GM12865 (cell line): ENCODE data around the gene WDR70.
A peak's percentile ranks its signal among the peaks of the same experiment; 100 is the strongest.

Experiments used
- DNase-seq: peaks from one replicate; pipeline ENCODE4 v3.0.0; 2010; ENCODE audit warnings: low read depth
- H3K4me3 ChIP-seq: 2 replicates; pipeline ENCODE4 v1.5.1; 2011; ENCODE audit warnings: mild to moderate bottlenecking, low read depth, low read length, control low read depth
- CTCF ChIP-seq: IDR thresholded peaks from 2 replicates; pipeline ENCODE4 v1.5.1; 2011; ENCODE audit warnings: low read length, control low read depth, low read depth, inconsistent platforms; ENCODE audit not compliant: insufficient read depth; ENCODE audit errors: missing control alignments

The WDR70 gene

GRCh38 chr5:37717613-37718431 is 338.7 kb downstream of the WDR70 start:
- no peak for TF ChIP-seq CTCF
- no peak for DNase-seq
- no peak overlapping the region for H3K4me3 ChIP-seq

GRCh38 chr5:37720550-37720952 is 341.4 kb downstream of the WDR70 start:
- DNase-seq, result no peak
- H3K4me3 ChIP-seq, result no peak overlapping the region
- TF ChIP-seq CTCF, result no peak

DNA sequence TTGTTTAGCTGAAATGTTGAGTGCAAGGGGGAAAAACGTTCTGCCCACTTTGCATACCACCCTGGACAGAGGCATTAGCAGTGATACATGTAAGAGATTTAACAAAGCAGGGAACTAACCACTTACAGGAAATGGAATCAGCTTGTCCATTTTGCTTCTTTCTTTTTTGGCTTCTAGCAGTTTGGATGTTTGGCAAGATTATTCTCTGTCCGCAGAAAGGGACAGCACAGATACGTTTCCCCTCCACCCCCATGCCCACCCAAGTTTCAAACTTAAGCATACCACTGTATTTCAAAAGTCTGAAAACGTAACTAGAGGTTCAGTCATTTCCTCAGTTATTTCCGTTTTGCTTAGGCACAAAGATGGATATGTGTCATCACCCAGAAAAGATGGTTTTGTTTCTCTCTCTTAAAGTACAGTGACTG is 342.3 kb downstream of the WDR70 start:
- TF ChIP-seq CTCF, result no peak

GRCh38 chr5:37722236-37723161 is 343.4 kb downstream of the WDR70 start:
- no peak for TF ChIP-seq CTCF
- DNase-seq, result peak; percentile 74
- H3K4me3 ChIP-seq, result no peak overlapping the region

More for the DNA sequence above, 342.3 kb downstream of the WDR70 start:
- peak; percentile 73 for DNase-seq
- no peak overlapping the region for H3K4me3 ChIP-seq

DNA sequence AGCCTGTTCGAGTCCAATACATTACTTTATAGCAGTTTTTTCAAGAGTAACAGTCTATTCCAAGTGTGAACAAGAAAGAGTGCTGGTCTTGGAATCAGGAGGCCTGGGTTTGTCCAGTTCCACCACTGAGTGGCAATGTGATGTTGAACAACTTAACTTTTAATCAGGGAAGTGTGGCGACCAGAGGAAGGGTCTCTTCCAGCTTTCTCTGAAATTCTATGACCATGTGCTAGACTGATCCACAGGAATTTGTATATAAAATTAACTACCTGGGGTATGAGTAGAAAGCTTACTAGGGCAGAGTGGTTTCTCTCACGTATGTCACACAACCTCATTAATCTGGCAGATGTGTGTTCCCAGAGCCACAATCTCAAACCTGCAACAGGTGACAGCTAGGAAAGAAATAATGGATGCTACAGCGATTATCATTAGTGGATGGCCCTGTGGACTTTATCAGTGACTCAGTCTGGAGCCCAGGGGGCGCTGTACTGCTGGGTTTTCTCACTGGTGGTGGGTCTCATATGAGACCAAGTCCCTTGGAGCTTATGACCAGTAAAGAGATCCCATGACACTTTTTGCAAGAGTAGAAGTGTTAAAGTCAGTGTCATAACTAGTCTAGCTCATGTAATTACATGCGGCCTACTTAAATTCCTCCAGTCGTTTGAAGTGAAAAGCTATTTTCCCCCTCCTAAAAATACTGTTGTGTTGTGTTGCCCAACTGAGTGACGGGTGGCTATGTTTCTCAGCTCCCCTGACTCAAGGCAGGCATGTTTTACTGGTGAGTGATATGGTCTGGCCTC is 344.2 kb downstream of the WDR70 start:
- DNase-seq, result peak; percentile 30
- TF ChIP-seq CTCF, result peak; percentile 42
- H3K4me3 ChIP-seq, result no peak overlapping the region

DNA sequence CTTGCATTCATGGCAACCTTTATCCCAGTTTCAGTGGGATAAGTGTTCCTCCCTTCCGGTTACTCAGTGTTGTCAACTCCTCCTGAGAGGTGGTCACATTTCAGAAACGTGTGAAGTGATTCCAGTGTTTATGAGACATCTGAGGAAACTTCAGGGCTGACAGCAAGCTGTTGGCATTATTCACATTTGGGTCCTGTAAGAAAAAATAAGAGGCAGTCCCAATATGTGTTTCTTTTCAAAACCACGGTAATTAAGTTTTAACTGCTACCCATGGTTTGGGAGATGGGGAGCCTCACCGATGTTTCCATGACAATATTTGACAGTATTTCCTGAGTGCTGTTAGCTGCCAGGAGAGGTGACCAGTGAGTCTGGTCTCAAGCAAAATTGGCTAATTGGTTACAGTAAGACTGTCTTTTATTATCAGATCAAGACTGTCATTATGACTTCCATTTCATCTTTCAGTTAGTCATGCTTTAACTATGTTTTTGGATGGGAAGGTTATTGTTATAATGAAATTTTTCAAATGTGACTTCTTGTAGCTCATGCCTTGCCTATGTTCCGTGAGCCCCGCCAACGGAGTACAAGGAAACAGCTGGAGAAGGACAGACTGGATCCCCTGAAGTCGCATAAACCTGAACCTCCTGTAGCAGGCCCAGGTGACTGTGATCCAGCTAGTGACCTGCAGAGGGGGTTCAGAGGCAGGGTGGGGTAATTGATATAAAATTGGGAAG is 345.4 kb downstream of the WDR70 start:
- no peak for TF ChIP-seq CTCF
- H3K4me3 ChIP-seq, result no peak overlapping the region
- DNase-seq, result no peak
